ENCODE data around the gene IFT27.
"Not testable (repeated sequence)": the region's sequence is repeated elsewhere in the genome, so short reads cannot be mapped to it uniquely, and the experiment has no call there.

The IFT27 gene

GRCh38 chr22:36744413-36744765 lies 31.5 kb downstream of the IFT27 start:
- no peak for DNase-seq (ENCODE audit: low read depth in 3 of 3)

- DNase-seq (ENCODE audit: low read depth in 3 of 3), result no peak
These were observed 32.1 kb downstream of the IFT27 start for GRCh38 chr22:36743591-36744412.

GRCh38 chr22:36743011-36743410 lies 32.9 kb downstream of the IFT27 start:
- no peak for DNase-seq (ENCODE audit: low read depth in 3 of 3)

- no peak for DNase-seq (ENCODE audit: low read depth in 3 of 3)
These were observed 34.0 kb downstream of the IFT27 start for GRCh38 chr22:36741968-36742367.

GRCh38 chr22:36741204-36741793 lies 34.6 kb downstream of the IFT27 start:
- DNase-seq (ENCODE audit: low read depth in 3 of 3), result no peak

GRCh38 chr22:36740716-36741115 lies 35.2 kb downstream of the IFT27 start:
- DNase-seq (ENCODE audit: low read depth in 3 of 3), result no peak

- DNase-seq (ENCODE audit: low read depth in 3 of 3), result no peak
These were observed 36.7 kb downstream of the IFT27 start for GRCh38 chr22:36739185-36739584.

- DNase-seq (ENCODE audit: low read depth in 3 of 3), result no peak
These were observed 37.4 kb downstream of the IFT27 start for GRCh38 chr22:36738416-36739020.

GRCh38 chr22:36737776-36738175 lies 38.1 kb downstream of the IFT27 start:
- no peak for DNase-seq (ENCODE audit: low read depth in 3 of 3)

- DNase-seq (ENCODE audit: low read depth in 3 of 3), result no peak
These were observed 39.1 kb downstream of the IFT27 start for GRCh38 chr22:36736701-36737320.

GRCh38 chr22:36734171-36735058 lies 41.5 kb downstream of the IFT27 start:
- no peak for DNase-seq (ENCODE audit: low read depth in 3 of 3)

GRCh38 chr22:36733271-36733670 lies 42.6 kb downstream of the IFT27 start:
- no peak for DNase-seq (ENCODE audit: low read depth in 3 of 3)

- DNase-seq (ENCODE audit: low read depth in 3 of 3), result no peak
These were observed 43.3 kb downstream of the IFT27 start for GRCh38 chr22:36732609-36733008.

- no peak for DNase-seq (ENCODE audit: low read depth in 3 of 3)
These were observed 44.0 kb downstream of the IFT27 start for GRCh38 chr22:36731916-36732315.

GRCh38 chr22:36731321-36731720 lies 44.6 kb downstream of the IFT27 start:
- DNase-seq (ENCODE audit: low read depth in 3 of 3), result not testable (repeated sequence)

- DNase-seq (ENCODE audit: low read depth in 3 of 3), result no peak
These were observed 45.6 kb downstream of the IFT27 start for GRCh38 chr22:36730176-36730858.

- DNase-seq (ENCODE audit: low read depth in 3 of 3), result no peak
These were observed 46.6 kb downstream of the IFT27 start for GRCh38 chr22:36729321-36729720.

- no peak for DNase-seq (ENCODE audit: low read depth in 3 of 3)
These were observed 47.4 kb downstream of the IFT27 start for GRCh38 chr22:36728505-36728904.

- DNase-seq (ENCODE audit: low read depth in 3 of 3), result no peak
These were observed 47.9 kb downstream of the IFT27 start for GRCh38 chr22:36727927-36728488.

GRCh38 chr22:36727110-36727509 lies 48.8 kb downstream of the IFT27 start:
- DNase-seq (ENCODE audit: low read depth in 3 of 3), result no peak

GRCh38 chr22:36726007-36726380 lies 49.9 kb downstream of the IFT27 start:
- no peak for DNase-seq (ENCODE audit: low read depth in 3 of 3)

Measured in stimulated activated CD4-positive, alpha-beta T cell treated with anti-CD3 and anti-CD28 coated beads, TNF-alpha, amount 100 ng/mL, for 24 hours (primary cell).